AG10803 (cell line): Measurements from ENCODE around the gene CHRNB1.
"Not testable (repeated sequence)": the region's sequence is repeated elsewhere in the genome, so short reads cannot be mapped to it uniquely, and the experiment has no call there.

ENCODE experiments used
- DNase-seq: peaks from one replicate; pipeline ENCODE4 v3.0.0; 2010; ENCODE audit warnings: low read depth
- H3K4me3 ChIP-seq: 2 replicates; pipeline ENCODE4 v1.5.1; 2011; ENCODE audit warnings: mild to moderate bottlenecking, low read length, control low read depth
- CTCF ChIP-seq: conservative IDR thresholded peaks from 2 replicates; pipeline ENCODE4 v1.5.1; 2011; ENCODE audit warnings: mild to moderate bottlenecking, low read length, control low read depth, inconsistent platforms

Gene CHRNB1

GRCh38 chr17:7477392-7478275, 32.8 kb downstream of the CHRNB1 start:
- DNase-seq = peak; percentile 96
- TF ChIP-seq CTCF = no peak
- peak overlapping the region; percentile 68 for H3K4me3 ChIP-seq

GRCh38 chr17:7478276-7479212, 33.7 kb downstream of the CHRNB1 start:
- peak; percentile 48 for DNase-seq
- TF ChIP-seq CTCF = no peak
- peak overlapping the region; percentile 68 for H3K4me3 ChIP-seq

- peak within 1 kb of the TSS; percentile 72 for H3K4me3 ChIP-seq
- TF ChIP-seq CTCF = no peak
- peak; percentile 48 for DNase-seq
These were observed 34.6 kb downstream of the CHRNB1 start, which contains the start of gene ZBTB4 for GRCh38 chr17:7479213-7480088. Gene ZBTB4 (minus strand): TSS chr17:7479631. CDS start chr17:7466801, 12,830 bp downstream.

GRCh38 chr17:7480089-7480384, 35.2 kb downstream of the CHRNB1 start:
- peak overlapping the region; percentile 72 for H3K4me3 ChIP-seq
- 0 out of 2 replicates have a peak, but pooled peaks have one; percentile 5 for TF ChIP-seq CTCF
- DNase-seq = peak; percentile 28

- not testable (repeated sequence) for DNase-seq
- H3K4me3 ChIP-seq = peak within 1 kb of the TSS; percentile 72
These were observed 36.4 kb downstream of the CHRNB1 start, which contains the start of gene SLC35G6 for GRCh38 chr17:7481275-7481674. Gene SLC35G6 (plus strand): TSS chr17:7481446. CDS start chr17:7481517, 71 bp downstream.

GRCh38 chr17:7481842-7482741, 37.2 kb downstream of the CHRNB1 start:
- not testable (repeated sequence) for H3K4me3 ChIP-seq

GRCh38 chr17:7482742-7483088, 37.9 kb downstream of the CHRNB1 start:
- peak overlapping the region; percentile 90 for H3K4me3 ChIP-seq
- not testable (repeated sequence) for DNase-seq

More at GRCh38 chr17:7481842-7482741, 37.2 kb downstream of the CHRNB1 start:
- DNase-seq = not testable (repeated sequence)
